ENCODE results near the gene HERC2. TPM values are rescaled to one million over a fixed set of nuclear protein-coding genes. Genes with fewer than 3 reads are reported as not detected.
A peak's percentile ranks its signal among the peaks of the same experiment; 100 is the strongest.
"Not testable (repeated sequence)": the region's sequence is repeated elsewhere in the genome, so short reads cannot be mapped to it uniquely, and the experiment has no call there.

The HERC2 gene
- total and polyA plus RNA-seq, 2 of the 13 experiments (the other 11 are each of a cell fraction or from before 2014, with no cell fraction given): 17.6 to 24.8 TPM

- H3K9me3 ChIP-seq (ENCODE audit: low read length); CTCF ChIA-PET (ENCODE audit: low intra/inter-chr PET ratio, low total read pairs); H3K4me3 ChIP-seq (replicated peaks in 1 of 3; ENCODE audit: insufficient read depth in 1 of 3, low read depth in 2 of 3, low read length in 3 of 3); FAIRE-seq; H3K4me1 ChIP-seq (ENCODE audit: insufficient read depth, low read length); ATAC-seq; H3K27ac ChIP-seq (ENCODE audit: extremely low read length, insufficient read depth, low read length); H3K4me2 ChIP-seq (ENCODE audit: low read depth, low read length); DNase-seq (ENCODE audit: low spot score); H4K20me1 ChIP-seq (ENCODE audit: insufficient read depth, low read length); H3K27me3 ChIP-seq (ENCODE audit: control insufficient read depth in 1 of 2, insufficient read depth in 2 of 2, low read length in 2 of 2); in situ Hi-C loops (cut with HindIII; ENCODE audit: extremely low pct_ligation_motif_present, low pct_unique_long_range_greater_than_20kb); H3K79me2 ChIP-seq (ENCODE audit: insufficient read depth, low read length); BruUV-seq (replicated peaks); POLR2A ChIA-PET; H3K9ac ChIP-seq (ENCODE audit: insufficient read depth, low read depth, low read length); intact Hi-C loops (cut with micrococcal nuclease; ENCODE audit: unreplicated experiment); H2AFZ ChIP-seq (ENCODE audit: low read length); H3K36me3 ChIP-seq (replicated peaks in 1 of 2; ENCODE audit: control insufficient read depth in 1 of 2, insufficient read depth in 2 of 2, low read length in 2 of 2): not testable (repeated sequence)
- TF ChIP-seq ZNF121 (CRISPR knock-in tag; IDR thresholded peaks at IDR 0.05): peak; percentile 34; the same call in 1 of the 2 replicates
- 99% methylated on average over 7 of the region's 7 CpGs for WGBS (ENCODE audit: low lambda C conversion rate)
Measured at GRCh38 chr15:28316958-28317357, 5.0 kb downstream of the HERC2 start.

DNA sequence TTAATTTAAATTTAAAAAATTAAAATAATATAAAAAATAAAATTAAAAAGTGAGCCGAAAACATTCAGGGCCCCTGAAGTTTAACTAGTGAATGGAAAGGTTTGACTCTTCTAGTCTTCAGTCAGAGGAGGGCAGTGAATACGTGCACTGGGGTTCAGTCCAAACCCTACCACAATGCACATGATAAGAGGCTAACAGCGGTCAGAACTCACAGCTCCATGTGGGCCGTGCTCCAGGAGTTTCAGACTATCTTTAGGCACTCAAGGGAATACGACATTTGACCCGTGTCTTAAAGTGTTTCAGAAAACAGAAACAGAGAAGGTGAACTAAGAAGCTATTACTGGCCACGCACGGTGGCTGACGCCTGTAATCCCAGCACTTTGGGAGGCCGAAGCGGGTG, 11.5 kb downstream of the HERC2 start:
- H3K79me2 ChIP-seq (ENCODE audit: insufficient read depth, low read length); BruUV-seq (replicated peaks): not testable (repeated sequence)

DNA sequence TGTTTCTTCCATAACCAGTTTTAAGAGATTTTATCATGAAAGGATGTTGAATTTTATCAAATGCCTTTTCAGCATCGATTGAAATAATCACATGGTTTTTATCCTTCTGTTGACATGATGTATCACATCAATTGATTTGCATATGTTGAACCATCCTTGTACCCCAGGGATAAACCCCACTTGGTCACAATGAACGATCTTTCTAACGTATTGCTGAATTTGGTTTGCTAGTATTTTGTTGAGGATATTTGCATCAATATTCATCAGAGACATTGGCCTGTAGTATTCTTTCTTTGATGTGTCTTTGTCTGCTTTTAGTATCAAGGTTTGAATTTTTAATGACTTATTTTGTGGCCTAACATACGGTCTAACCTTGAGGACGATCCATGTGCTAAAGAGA, 13.3 kb downstream of the HERC2 start:
- H2AFZ ChIP-seq (ENCODE audit: low read length); H3K4me3 ChIP-seq (replicated peaks in 1 of 3; ENCODE audit: insufficient read depth in 1 of 3, low read depth in 2 of 3, low read length in 3 of 3); H3K9ac ChIP-seq (ENCODE audit: insufficient read depth, low read depth, low read length); H3K4me2 ChIP-seq (ENCODE audit: low read depth, low read length); DNase-seq (ENCODE audit: low spot score); H3K9me3 ChIP-seq (ENCODE audit: low read length); H3K79me2 ChIP-seq (ENCODE audit: insufficient read depth, low read length); H3K27ac ChIP-seq (ENCODE audit: extremely low read length, insufficient read depth, low read length); CTCF ChIA-PET (ENCODE audit: low intra/inter-chr PET ratio, low total read pairs); H3K27me3 ChIP-seq (ENCODE audit: control insufficient read depth in 1 of 2, insufficient read depth in 2 of 2, low read length in 2 of 2); H3K36me3 ChIP-seq (replicated peaks in 1 of 2; ENCODE audit: control insufficient read depth in 1 of 2, insufficient read depth in 2 of 2, low read length in 2 of 2); POLR2A ChIA-PET; H3K4me1 ChIP-seq (ENCODE audit: insufficient read depth, low read length); FAIRE-seq; intact Hi-C loops (cut with micrococcal nuclease; ENCODE audit: unreplicated experiment); ATAC-seq; H4K20me1 ChIP-seq (ENCODE audit: insufficient read depth, low read length); in situ Hi-C loops (cut with HindIII; ENCODE audit: extremely low pct_ligation_motif_present, low pct_unique_long_range_greater_than_20kb): not testable (repeated sequence)
- WGBS (ENCODE audit: low lambda C conversion rate): over 99% methylated on average over 5 of the region's 5 CpGs
- BruUV-seq (replicated peaks): TSS peak; percentile 21

More for the DNA sequence above, 11.5 kb downstream of the HERC2 start:
- DNase-seq (ENCODE audit: low spot score); H3K9ac ChIP-seq (ENCODE audit: insufficient read depth, low read depth, low read length); H3K4me1 ChIP-seq (ENCODE audit: insufficient read depth, low read length); ATAC-seq; H3K27ac ChIP-seq (ENCODE audit: extremely low read length, insufficient read depth, low read length); H3K27me3 ChIP-seq (ENCODE audit: control insufficient read depth in 1 of 2, insufficient read depth in 2 of 2, low read length in 2 of 2); POLR2A ChIA-PET; intact Hi-C loops (cut with micrococcal nuclease; ENCODE audit: unreplicated experiment); H3K4me2 ChIP-seq (ENCODE audit: low read depth, low read length); H3K36me3 ChIP-seq (replicated peaks in 1 of 2; ENCODE audit: control insufficient read depth in 1 of 2, insufficient read depth in 2 of 2, low read length in 2 of 2); FAIRE-seq; H2AFZ ChIP-seq (ENCODE audit: low read length); H4K20me1 ChIP-seq (ENCODE audit: insufficient read depth, low read length); H3K4me3 ChIP-seq (replicated peaks in 1 of 3; ENCODE audit: insufficient read depth in 1 of 3, low read depth in 2 of 3, low read length in 3 of 3); in situ Hi-C loops (cut with HindIII; ENCODE audit: extremely low pct_ligation_motif_present, low pct_unique_long_range_greater_than_20kb); CTCF ChIA-PET (ENCODE audit: low intra/inter-chr PET ratio, low total read pairs); H3K9me3 ChIP-seq (ENCODE audit: low read length): not testable (repeated sequence)
- 88% methylated on average over 9 of the region's 11 CpGs for WGBS (ENCODE audit: low lambda C conversion rate)

DNA sequence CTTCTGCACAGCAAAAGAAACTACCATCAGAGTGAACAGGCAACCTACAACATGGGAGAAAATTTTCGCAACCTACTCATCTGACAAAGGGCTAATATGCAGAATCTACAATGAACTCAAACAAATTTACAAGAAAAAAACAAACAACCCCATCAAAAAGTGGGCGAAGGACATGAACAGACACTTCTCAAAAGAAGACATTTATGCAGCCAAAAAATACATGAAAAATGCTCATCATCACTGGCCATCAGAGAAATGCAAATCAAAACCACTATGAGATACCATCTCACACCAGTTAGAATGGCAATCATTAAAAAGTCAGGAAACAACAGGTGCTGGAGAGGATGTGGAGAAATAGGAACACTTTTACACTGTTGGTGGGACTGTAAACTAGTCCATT, 16.3 kb downstream of the HERC2 start:
- ATAC-seq; H3K9me3 ChIP-seq (ENCODE audit: low read length); H3K4me1 ChIP-seq (ENCODE audit: insufficient read depth, low read length); H3K9ac ChIP-seq (ENCODE audit: insufficient read depth, low read depth, low read length); H3K27ac ChIP-seq (ENCODE audit: extremely low read length, insufficient read depth, low read length); CTCF ChIA-PET (ENCODE audit: low intra/inter-chr PET ratio, low total read pairs); H3K4me3 ChIP-seq (replicated peaks in 1 of 3; ENCODE audit: insufficient read depth in 1 of 3, low read depth in 2 of 3, low read length in 3 of 3); BruUV-seq (replicated peaks); H3K79me2 ChIP-seq (ENCODE audit: insufficient read depth, low read length); H3K4me2 ChIP-seq (ENCODE audit: low read depth, low read length); POLR2A ChIA-PET; intact Hi-C loops (cut with micrococcal nuclease; ENCODE audit: unreplicated experiment); FAIRE-seq; H4K20me1 ChIP-seq (ENCODE audit: insufficient read depth, low read length); H3K36me3 ChIP-seq (replicated peaks in 1 of 2; ENCODE audit: control insufficient read depth in 1 of 2, insufficient read depth in 2 of 2, low read length in 2 of 2); H2AFZ ChIP-seq (ENCODE audit: low read length); H3K27me3 ChIP-seq (ENCODE audit: control insufficient read depth in 1 of 2, insufficient read depth in 2 of 2, low read length in 2 of 2); in situ Hi-C loops (cut with HindIII; ENCODE audit: extremely low pct_ligation_motif_present, low pct_unique_long_range_greater_than_20kb); DNase-seq (ENCODE audit: low spot score): not testable (repeated sequence)
- 84% methylated on average over 2 of the region's 2 CpGs for WGBS (ENCODE audit: low lambda C conversion rate)

Data from HepG2 (cell line).